ENCODE results near the gene C7. TPM values are rescaled to one million over a fixed set of nuclear protein-coding genes. Genes with fewer than 3 reads are reported as not detected.

C7 gene
- total RNA-seq, 1 experiment from 2014 or later: 0.74 TPM

DNA sequence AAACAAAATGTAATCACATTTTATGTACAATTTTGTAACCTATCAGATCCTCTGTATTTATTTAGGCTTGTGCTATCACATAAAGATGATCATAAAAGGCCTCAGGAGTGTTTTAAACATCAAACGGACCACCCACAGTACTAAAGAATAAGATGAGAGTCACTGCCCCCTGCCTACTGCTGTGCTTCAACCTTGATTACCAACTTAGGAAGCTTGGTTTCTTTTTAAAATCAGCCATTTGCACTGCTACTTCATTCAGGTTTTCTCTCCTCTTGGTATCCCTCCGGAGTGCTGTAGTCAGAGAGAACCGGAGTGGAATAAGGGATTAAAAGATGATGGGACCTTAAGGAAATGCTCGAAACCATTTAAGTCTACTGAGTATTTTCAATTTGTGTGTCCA lies 6.9 kb downstream of the C7 start (continued):
- TF ChIP-seq YY1 (IDR thresholded peaks at IDR 0.05; ENCODE audit: extremely low read depth, insufficient replicate concordance, low read depth, low read length) (no peak), CEBPB (IDR thresholded peaks at IDR 0.05; ENCODE audit: low read depth) (no peak)

DNA sequence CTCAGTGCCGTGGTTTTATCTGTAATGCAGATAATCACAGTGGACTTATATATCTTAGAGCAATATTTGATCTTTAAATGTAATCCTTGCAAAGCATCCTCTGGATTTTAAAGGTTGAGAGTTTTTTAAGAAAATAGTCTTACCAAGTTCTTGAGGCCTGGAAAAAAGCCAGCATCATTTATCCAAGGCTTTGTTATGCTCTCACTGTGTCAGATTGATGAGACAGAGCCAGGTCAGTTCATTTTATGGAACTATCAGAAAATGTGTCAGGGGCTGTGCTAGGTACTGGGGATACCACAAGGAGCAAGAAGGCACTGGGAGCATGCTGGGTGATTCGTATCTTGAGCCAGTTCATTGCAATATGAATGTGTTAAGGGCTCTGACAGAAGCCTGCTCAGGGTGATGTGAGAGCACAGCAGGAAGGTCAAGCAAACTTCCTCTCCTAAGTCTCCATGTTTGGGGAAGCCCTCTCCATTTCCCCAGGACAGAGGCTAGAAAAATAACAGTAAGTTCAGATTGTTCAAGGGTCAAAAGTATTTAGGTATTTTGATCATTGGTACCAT lies 19.7 kb downstream of the C7 start:
- intact Hi-C loops (cut with micrococcal nuclease): no loop called here
- H3K4me2 ChIP-seq (ENCODE audit: low read length): no peak overlapping the region
- no peak overlapping the region for H3K9ac ChIP-seq (ENCODE audit: low read length)
- no peaks in the 10 kb centered on the region for H3K4me1 ChIP-seq (ENCODE audit: control insufficient read depth in 1 of 2, insufficient read depth in 2 of 2, low read length in 2 of 2)
- no peaks in the 10 kb centered on the region; a peak in 1 of 4 replicates for H3K9me3 ChIP-seq (ENCODE audit: control insufficient read depth in 1 of 2, insufficient read depth in 1 of 2, low read depth in 1 of 2, low read length in 2 of 2)
- no peaks in the 10 kb centered on the region for H3K36me3 ChIP-seq (ENCODE audit: control insufficient read depth in 1 of 2, insufficient read depth in 2 of 2, low read length in 2 of 2)
- no TSS peak for BruUV-seq (replicated peaks)
- H3K27ac ChIP-seq (ENCODE audit: low read depth, low read length): no peak overlapping the region
- no peaks in the 10 kb centered on the region for H3K27me3 ChIP-seq (ENCODE audit: insufficient read depth, low read length)
- no peaks in the 10 kb centered on the region for H4K20me1 ChIP-seq (ENCODE audit: insufficient read depth)
- TF ChIP-seq JUND (IDR thresholded peaks at IDR 0.05): no peak
- no peak for TF ChIP-seq POLR2AphosphoS5 (IDR thresholded peaks at IDR 0.05; ENCODE audit: low read depth, low read length)
- no peak for TF ChIP-seq RAD21 (IDR thresholded peaks at IDR 0.05; ENCODE audit: low read depth)
- no peak for TF ChIP-seq EGR1 (IDR thresholded peaks at IDR 0.05; ENCODE audit: low read depth)
- TF ChIP-seq CBX3 (IDR thresholded peaks at IDR 0.05; ENCODE audit: low read depth): no peak
- TF ChIP-seq, protein P1, sequence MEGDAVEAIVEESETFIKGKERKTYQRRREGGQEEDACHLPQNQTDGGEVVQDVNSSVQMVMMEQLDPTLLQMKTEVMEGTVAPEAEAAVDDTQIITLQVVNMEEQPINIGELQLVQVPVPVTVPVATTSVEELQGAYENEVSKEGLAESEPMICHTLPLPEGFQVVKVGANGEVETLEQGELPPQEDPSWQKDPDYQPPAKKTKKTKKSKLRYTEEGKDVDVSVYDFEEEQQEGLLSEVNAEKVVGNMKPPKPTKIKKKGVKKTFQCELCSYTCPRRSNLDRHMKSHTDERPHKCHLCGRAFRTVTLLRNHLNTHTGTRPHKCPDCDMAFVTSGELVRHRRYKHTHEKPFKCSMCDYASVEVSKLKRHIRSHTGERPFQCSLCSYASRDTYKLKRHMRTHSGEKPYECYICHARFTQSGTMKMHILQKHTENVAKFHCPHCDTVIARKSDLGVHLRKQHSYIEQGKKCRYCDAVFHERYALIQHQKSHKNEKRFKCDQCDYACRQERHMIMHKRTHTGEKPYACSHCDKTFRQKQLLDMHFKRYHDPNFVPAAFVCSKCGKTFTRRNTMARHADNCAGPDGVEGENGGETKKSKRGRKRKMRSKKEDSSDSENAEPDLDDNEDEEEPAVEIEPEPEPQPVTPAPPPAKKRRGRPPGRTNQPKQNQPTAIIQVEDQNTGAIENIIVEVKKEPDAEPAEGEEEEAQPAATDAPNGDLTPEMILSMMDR (IDR thresholded peaks at IDR 0.05 in 2 of 3, conservative IDR thresholded peaks at IDR 0.05 in 1 of 3; ENCODE audit: borderline replicate concordance in 1 of 3, insufficient read depth in 1 of 3, low read depth in 2 of 3, low read length in 2 of 3): no peak
- TF ChIP-seq EZH2phosphoT487 (IDR thresholded peaks at IDR 0.05; ENCODE audit: borderline replicate concordance): no peak
- no peak for TF ChIP-seq SIN3A (IDR thresholded peaks at IDR 0.05; ENCODE audit: low read depth)
- TF ChIP-seq FOSL1 (IDR thresholded peaks at IDR 0.05; ENCODE audit: low read depth): no peak
- TF ChIP-seq REST (IDR thresholded peaks at IDR 0.05; ENCODE audit: low read depth): no peak
- TF ChIP-seq SRF (IDR thresholded peaks at IDR 0.05; ENCODE audit: low read depth): no peak
- TF ChIP-seq CEBPB (IDR thresholded peaks at IDR 0.05; ENCODE audit: low read depth): no peak
- no peak for ATAC-seq
- no peak overlapping the region for H2AFZ ChIP-seq (ENCODE audit: low read depth, low read length, poor library complexity, severe bottlenecking)
- H3K79me2 ChIP-seq (ENCODE audit: insufficient read depth, low read length): no peaks in the 10 kb centered on the region
- RAD21 ChIA-PET (ENCODE audit: low non-redundant PET in 1 of 2, low total read pairs in 2 of 2, uncharacterized antibody in 2 of 2, unreplicated experiment in 2 of 2): no interaction called here
- no peak overlapping the region for H3K4me3 ChIP-seq (replicated peaks in 1 of 2; ENCODE audit: low read depth in 1 of 2, low read length in 2 of 2)
- POLR2A ChIA-PET: no interaction called here
- CTCF ChIA-PET: no interaction called here
- no peak for DNase-seq (ENCODE audit: low read depth, low spot score)
- no peaks in the 10 kb centered on the region for H3K9me2 ChIP-seq (ENCODE audit: insufficient read depth)

Data from HCT116 (cell line).